GM19397 (cell line): ENCODE measurements around the gene CD300LD.

Experiments used
- ATAC-seq: cut with Tn5 transposase; IDR thresholded peaks from one replicate; pipeline ENCODE4 v1.9.1; 2021; ENCODE audit warnings: mild to moderate bottlenecking, moderate library complexity; ENCODE audit not compliant: unreplicated experiment

Gene CD300LD

DNA sequence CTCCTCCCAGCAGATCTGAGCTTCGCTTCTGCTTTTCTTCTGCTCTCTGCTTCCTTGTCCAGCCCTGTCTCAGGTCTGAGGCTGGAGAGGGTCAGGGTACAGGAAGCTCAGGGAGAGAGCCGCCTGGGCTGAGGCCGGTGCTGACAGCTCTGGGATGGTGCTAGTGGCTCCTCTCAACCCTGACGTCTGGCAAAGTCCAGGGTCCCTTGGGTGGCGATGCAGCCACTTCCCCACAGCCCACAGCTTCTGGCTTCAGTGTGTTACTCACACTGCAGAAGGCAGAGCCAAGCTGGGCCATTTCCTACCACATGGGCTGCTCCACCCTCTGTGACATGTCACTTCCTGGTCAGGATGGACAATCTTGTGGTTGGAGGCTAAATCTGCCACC lies 46.2 kb downstream of the CD300LD start, which contains the start of gene CD300C:
Gene CD300C (minus strand): TSS at position 273 of the 388 bp plus-strand sequence. CDS start 333 bp downstream, outside the sequence.
- ATAC-seq = no peak

DNA sequence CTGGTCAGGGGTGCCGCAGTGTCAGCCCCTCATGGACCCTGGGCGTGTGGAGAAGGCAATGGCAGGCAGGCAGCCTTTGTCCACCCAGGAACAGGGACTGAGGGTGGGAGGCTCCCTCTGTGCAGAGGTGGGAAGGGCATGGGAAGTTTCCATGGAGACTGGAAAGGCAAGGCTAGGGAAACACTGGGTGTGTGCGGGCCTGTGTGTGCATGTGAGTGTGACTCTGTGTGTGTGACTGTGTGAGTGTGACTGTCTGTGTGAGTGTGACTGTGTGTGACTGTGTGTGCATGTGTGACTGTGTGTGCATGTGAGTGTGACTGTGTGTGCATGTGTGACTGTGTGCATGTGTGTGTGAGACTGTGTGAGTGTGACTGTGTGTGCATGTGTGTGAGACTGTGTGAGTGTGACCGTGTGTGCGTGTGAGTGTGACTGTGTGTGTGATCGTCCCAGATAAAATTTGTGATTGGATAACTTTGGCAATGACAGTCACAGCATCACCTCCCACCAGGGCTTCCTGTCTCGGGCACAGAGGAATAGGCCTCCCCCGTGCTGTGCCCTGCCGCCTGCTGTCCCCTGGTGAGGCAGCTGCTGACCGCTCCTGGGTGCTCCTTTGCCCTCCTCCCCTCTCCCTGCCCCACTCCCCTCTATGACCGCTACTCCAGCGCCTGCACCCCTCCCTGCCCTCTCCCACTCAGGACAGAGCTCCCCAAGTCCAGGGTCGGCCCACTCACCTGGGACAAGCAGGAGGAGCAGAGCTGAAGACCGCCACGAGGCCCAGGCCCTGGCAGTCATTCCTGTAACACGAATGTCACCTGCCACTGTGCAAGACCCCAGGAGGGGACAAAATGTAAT lies 46.9 kb downstream of the CD300LD start:
- no peak for ATAC-seq

DNA sequence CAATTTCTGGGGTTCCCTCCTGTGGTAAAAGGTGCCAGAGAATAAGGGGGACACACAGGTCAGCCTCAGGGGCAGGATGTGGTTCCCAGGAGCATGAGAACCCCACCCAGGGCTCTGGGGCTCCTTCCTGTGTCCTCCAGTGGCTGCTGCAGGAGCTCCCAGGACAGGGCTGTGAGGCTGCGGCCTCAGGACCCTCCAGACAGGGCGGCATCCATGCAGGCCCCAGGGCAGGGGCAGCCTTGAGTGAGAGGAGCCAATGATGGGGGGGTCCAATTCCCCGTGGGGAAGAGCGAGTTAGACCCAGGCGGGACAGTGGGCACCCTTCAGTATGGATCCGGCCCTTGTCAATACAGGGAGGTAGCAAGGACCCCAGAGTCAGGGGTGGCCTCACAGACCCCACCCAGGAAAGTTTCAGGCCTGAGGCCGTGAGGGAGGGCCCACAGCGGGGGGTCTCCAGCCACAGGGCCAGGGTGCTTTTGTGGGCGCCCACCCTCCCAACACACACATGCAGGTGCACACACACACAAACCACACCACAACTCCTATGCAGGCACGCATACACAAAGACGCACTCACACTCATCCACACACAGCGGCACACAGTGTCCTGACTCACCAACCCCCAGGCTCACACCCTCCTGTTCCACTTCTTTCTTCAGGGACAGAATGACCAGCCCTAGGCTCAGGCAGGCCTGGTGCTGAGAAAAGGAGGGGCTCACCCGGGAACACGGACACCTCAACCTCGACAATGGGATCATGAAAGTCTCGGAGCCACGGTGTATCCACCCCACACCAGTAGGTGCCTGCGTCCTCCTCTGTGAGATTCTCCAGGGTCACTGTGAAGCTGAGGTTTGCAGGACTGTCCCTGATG lies 48.0 kb downstream of the CD300LD start:
- ATAC-seq = no peak

DNA sequence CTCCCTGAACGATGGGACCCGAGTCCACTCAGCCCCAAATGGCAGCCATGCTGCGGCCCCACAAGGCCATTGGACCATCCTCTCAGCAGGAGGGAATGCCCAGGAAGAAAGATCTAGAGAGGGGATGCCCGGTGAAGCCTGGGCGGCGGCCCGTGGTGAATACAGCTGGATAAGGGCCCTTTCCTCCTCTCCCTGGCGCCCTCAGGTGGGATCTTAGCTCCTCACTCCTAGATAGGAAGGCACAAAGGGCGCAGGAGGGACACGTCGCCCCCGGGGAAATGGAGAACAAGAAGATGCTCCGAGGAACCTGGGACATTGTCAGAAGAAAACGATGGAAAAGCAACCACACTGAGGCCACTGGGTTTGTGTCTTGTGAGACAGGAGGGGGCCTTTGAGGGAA lies 48.7 kb downstream of the CD300LD start:
- ATAC-seq = no peak

DNA sequence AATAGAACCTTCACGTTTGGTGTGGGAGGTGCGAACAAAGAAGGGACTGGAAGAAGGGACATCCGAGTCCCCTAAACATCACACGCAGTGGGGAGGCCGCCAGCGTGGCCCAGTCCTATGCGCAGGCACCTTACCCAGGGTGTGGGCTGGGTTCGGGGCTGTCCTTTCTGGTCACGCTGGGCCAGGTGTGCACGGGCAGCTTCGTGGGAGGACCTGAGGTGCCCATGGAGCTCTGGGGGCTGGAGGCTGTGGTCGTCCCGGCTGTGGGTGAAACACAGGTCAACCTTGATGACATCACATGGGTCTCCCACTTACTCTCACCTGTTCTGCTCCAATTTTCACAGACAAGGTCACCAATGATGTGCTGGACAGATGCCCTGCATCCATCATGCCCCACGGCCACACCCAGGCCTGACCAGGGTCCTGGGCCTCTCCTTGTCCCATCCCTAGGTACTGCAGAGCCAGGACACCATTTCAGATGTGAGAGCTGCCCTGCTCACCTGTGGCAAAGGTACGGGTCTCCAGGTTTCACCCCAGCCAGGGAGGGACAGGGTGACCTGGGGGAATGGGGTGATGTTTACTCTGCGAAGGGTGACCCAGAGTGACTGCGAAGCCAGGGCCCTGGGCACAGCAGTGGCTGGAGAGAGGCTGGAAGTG lies 49.2 kb downstream of the CD300LD start:
- ATAC-seq = no peak

DNA sequence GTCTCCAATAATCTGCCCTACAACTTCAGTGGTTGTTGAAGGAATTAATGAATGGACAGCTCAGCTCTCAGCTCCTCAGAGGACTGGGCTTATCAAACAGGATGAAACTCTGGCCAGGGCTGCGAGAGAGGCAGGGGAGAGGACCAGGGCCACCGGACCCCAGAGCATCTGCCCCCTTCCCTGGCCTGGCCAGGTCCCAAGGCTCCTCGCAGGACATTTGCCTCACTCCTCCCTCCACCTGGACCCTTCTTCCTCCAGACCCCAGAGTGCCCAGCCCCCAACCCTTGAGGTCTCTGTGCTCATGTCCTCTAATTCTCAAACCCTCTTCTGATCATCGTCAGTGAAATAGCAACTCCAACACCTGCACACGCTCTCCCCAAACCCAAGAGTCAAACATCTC lies 49.9 kb downstream of the CD300LD start:
- ATAC-seq = no peak

DNA sequence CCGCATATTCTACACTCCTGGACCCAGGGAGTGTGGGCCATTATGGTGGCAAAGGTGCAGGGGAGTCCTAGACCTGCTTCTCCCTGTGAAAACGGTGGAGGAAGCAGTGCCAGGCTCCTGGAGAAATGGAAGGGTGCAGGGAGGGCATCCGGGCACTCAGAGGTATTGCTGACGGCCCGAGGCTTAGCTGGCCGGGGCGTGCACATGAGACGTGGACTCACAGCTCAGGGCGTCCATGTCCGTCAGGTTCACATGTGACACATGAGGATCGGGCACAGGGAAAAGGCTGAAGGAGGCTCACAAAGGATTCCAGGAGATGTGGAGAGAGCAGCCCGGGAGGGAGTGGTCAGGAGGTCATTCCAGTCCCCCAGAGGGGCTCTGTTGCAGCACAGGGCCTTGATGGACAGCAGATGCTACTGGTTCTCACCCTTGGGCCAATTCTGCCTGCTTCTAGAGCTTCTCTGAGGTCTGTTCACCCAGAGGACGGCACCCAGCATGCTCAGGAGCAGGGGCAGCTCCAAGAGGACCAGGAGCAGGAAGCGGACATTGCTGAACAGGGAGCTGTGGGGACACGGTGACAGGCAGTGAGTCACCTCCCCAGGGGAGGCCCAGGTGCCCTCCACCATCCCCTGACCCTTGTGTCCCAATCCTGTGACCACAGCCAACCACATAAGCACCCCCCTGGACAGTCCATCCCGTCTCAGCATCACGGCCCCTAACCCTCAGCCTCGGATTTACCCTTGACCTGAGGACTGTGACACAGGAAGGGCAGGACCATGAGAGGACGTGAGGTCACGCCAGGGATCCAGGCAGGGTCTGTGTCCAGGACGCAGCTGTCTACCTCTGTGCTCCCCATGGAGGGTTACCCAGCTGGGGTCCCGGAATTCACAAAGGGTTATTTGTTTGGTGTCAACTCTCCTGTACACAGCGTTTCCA lies 50.6 kb downstream of the CD300LD start:
- no peak for ATAC-seq

DNA sequence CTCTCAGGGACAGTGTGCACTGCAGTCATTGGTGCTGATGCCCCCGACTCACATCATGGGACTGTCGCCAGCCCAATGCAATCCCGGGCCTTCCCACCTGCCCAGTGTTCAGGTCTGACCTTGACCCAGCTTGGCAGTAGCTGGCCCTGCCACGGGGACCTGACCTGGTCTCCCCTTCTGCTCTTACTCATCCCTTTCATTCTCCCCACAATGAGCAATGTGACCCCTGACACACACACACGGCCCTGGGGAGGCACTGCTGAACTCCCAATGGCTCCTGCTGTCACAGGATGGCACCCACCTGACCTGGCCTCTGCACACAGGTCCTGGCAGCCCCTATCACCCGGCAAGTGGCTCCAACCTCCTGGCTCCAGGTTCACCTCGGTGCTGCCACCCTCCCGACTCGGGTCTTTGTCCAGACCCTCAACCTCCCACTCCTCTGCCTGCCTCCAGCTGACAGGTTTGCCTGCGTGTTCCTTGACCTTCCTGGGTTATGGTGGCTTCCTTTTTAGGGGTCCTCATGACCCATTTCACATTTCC lies 52.7 kb downstream of the CD300LD start:
- ATAC-seq = no peak

DNA sequence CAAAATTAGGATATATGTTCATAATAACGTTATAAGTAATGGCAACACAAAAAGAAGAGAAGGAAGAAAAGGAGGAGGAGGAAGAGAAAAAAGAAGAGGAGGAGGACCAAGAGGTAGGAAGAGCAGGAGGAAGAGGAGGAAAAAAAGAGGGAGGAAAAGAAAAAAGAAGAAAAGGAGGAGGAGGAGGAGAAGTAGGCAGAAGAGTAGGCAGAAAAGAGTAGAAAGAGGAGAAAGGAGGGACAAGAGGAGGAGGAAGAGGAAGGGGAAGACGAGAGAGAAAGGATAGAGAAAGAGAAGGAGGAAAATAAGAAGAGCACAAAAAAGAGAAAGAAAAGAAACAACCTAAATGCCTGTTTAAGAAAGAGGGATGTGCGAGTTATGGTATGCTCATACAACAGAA lies 55.2 kb downstream of the CD300LD start:
- ATAC-seq = no peak

DNA sequence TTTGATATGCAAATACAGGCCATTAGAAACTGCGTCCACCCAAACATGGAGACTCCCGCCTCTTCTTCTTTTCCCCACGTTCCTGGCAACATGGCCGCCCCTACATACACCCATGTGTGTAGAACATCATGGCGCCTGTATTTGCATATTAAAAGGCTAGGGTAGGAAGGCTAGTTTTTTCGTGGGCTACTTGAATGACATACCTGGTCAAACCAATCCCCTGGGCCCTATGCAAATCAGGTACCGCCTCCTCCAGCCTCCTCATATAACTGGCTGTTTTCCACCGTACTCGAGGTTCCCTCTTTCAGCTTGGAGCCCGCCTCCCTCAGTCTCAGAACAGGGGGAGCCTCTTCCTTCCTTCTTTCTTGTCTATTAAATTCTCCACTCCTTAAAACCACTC lies 60.0 kb downstream of the CD300LD start:
- no peak for ATAC-seq

DNA sequence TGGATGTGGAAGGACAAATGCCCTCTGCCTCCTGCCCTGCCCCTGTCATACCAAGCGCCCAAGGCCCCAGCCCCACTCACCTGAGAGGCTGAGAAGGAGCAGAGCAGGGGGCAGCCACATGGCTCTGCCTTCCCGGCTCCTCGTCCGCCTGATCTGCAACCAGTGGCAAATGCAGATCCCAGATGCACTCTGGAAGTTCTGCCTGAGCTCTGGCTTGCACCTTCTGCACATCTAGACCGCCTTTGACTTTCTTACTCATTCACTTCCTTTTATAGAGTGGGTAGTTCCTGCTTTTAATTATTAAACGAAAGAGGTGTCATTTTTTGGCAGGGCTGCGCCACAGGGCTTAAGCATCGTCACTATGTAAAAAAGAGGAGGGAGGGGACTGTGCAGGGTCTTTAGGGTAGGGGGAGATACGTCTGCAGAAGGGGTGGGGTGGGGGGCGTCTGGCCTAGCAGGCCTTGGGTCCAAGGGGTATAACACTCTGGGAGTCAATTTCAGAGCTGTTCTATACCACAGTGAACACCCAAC lies 60.8 kb downstream of the CD300LD start, which contains the start of gene CD300LB:
Gene CD300LB (minus strand): TSS at position 245 of the 531 bp plus-strand sequence. CDS start 125 bp downstream, at position 120.
- no peak for ATAC-seq

DNA sequence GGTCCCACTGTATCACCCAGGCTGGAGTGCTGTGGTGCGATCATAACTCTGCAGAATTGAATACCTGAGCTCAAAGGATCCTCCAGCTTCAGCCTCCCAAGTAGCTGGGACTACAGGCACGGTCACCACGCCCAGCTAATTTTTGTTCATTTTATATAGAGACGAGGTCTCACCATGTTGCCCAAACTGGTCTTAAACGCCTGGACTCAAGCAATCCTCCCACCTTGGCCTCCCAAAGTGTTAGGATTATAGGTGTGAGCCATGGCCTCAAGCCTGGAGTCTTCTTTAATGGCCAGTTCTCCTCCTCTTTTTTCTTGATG lies 61.3 kb downstream of the CD300LD start:
- no peak for ATAC-seq
